ENCODE results near the gene TLR3.
A peak's percentile ranks its signal among the peaks of the same experiment; 100 is the strongest.
"Not testable (repeated sequence)": the region's sequence is repeated elsewhere in the genome, so short reads cannot be mapped to it uniquely, and the experiment has no call there.

TLR3 gene
- total RNA-seq: 1.2 to 5.9 (median 3.4) reads per million in 17 experiments

DNA sequence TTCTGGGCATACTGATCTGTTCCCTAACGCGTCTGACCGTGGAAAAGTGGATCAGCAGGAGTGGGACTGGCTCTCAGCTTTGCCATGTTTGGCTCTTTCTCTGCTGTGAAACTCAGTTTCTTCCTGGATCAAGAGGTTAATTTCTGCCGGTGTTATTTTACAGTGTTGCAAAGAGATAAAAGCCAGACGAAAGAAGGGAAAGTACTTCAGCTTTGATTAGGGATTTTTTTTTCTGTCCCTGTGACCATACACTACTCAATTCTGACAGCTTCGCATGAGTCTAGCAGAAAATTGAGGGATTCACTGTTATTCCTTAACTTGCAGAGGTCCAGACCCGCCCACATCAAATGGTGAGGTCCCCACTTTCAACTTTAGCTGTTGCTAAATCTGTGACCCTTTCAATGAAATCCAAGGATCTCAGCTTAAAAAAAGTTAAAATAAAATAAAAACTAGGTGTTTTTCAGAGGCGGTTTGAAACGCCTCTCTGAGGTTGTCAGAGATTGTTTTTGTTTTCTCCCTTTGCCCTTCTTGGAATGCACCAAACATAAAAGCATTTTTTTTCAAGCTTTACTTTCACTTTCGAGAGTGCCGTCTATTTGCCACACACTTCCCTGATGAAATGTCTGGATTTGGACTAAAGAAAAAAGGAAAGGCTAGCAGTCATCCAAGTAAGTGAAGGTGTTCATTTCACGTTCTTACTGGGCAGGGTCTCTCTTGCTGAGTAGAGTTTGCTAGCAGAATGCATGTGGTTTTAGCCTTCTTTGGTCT is at the start of gene TLR3:
Gene TLR3 (plus strand): TSS at position 576 of the 768 bp plus-strand sequence. CDS start 7,464 bp downstream, outside the sequence.
- DNase-seq: peak; percentile 27 to 63 (median 40)

DNA sequence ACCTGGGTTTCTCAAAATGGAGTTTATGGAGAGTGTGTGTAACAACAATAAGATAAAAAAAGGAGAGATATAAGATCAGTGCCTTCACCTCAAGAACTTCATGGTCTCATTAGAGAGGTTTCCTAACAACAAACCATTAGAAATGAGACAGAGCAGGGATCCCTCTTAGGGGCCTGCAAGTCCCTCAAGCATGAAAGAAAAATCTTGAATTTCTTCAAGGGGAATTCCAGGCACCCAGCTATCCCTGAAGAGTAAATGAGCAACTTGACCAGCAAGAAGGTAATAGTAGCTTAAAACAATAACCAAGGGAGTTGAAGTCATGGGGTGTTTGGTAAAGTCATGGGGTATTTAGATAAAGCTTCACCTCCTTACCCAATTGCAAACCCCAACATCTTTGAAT is 49.7 kb upstream of the TLR3 start:
- no peak for DNase-seq

DNA sequence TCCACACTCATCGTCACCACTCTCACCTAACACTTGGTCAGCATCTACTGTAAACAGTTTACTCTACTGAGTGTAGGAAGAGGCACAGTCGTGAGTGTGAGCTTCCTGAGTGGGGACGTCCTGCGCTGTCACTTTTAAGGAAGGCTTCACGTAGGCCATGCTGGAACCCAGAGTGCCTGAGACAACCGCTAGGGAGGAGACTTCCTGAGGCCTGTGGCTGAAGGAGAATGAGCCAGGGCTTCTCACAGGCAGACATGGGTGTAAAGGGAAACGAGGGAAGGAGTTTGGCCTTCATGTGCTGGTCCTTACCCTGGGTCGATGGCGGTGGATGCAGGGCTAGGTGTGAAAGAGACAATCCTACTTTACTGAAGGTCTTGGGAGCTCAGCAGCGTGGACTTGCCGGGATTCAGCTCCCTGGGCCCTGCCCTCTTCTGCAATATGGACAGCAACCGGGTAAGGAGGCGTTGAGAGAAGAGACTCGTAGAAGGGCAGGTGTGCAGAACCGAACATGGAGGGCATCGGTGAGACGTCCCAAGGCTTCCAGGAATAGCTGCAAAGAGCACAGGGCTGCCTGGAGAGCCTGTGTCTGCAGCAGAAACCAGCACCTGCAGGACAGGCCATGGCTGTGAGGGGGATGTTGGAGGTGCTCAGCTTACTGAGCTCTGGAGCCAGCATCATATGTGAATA is 48.7 kb upstream of the TLR3 start:
- DNase-seq: no peak

DNA sequence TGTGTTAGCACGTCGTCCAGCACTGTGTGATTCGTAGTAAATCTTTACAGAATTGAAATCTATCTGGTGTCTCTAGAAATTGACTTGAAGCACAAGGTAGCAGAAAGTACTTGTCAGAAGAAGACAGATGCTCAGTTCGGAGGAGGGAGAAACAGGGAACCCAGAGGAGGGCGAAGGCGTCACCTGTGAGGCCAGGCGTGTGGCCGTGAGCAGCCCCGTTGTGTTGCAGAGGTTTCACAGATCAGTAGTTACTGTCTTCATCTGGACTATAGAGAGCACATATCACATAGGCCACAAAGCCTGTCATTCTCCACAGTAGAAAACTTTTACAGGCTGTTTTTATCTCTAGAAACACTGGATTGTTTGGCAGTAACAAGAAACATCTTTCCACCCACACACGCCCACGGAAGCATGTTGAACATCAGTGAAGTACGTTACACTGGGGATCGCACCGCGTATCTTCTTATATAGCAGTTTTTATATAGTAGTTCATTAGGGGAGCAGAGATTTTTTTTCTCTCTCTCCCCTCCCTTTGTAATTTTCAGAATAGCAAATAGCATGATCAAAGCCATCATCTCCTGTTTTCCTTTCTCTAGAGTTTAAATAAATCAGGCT is 48.1 kb upstream of the TLR3 start:
- DNase-seq: no peak

DNA sequence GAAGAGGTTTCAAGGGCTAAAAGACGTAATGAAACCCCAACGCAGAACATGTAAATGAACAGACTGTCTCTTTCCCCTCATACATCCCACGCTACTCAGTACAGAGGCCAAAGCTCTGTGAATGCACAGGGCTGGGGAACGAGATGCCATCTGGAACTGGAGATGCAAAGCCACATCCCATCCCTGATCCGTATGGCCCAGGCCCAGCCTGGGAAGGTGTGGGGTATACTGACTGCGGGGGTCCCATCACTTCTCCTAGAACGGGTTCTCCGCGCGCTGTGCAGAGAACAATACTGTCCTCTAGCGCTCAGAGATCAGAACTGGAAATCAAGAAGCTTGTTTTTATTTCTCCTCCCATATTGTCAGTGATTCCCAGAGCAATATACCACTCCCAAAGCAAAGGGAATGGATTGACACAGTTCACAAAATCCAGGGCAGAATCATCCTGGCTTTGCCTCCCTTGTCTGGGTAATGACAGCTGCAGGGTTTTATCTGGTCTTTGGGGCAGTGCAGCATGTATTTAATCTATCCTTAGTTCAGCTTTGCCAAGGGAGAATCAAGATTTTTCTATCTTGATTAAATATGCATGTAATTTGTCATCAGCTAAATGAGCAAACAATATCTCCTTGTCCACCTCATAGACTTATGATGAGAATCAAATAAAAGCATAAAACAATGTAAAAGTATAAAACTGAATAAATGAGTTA is 47.3 kb upstream of the TLR3 start:
- peak; percentile 3 to 26 (median 12) for DNase-seq

DNA sequence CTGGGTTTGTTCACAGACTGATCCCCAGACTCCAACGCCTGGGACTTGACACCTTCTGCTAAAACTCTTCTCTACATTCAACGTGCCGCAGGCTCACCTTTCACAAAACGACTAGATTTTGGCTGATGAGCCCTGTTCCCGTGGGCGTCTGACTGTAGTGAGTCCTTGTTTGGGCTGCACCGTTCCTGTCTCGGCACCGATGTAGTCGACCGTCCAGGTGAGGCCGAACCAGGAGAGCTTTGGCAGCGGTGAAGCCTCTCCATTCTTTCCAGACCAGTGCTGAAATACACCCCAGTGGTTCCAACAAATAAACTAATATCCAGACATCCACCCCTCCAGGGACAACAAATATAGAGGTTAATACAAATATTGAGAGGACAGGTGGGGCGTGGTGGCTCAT is 45.0 kb upstream of the TLR3 start:
- no peak for DNase-seq

DNA sequence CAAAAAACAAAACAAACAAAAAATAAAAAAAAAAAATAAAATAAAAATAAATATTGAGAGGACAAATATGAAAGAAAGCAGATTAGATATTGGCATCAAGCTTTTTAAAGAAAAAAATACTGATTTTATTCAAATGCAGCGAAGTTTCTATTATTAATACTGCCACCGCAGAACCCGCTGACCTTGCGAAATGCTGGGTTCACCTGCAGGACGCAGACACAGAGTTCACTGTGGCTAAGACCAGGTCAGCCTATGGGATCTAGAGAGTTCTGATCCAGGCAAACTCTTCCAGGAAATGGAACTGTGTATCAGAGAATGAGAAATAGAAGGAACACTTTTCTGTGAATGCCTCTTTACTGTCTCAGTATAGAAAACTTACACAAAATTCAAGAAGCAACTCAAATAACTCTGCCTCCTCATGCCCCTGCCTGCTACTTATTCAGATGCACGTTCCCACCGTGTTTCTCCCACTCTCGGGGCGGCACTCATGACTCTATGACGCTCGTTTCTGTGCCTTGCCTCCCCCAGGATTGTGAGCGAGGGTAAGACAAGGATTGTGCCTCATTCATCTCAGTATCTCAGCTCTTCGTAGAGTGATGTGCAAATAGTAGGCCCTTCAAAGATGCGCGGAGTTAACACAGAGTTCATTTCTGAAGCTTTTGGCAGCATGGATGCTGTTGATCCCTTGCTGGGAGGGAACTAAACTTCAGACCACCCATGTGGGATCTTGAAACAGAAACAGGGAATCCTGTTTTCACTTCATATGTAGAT is 44.1 kb upstream of the TLR3 start:
- no peak for DNase-seq

DNA sequence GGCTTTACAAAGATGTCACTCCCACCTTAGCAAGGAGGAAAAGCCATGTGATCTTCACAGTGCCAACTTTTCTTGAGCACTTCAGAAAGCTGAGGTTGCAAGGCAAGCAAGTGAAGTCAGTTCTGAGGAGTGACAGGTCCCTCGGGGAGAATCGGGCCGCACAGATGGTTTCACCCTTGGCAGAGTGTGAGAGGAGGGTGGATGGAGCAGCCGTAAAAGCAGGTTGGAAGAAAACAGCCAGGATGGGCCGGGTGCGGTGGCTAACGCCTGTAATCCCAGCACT is 43.6 kb upstream of the TLR3 start:
- DNase-seq: no peak

DNA sequence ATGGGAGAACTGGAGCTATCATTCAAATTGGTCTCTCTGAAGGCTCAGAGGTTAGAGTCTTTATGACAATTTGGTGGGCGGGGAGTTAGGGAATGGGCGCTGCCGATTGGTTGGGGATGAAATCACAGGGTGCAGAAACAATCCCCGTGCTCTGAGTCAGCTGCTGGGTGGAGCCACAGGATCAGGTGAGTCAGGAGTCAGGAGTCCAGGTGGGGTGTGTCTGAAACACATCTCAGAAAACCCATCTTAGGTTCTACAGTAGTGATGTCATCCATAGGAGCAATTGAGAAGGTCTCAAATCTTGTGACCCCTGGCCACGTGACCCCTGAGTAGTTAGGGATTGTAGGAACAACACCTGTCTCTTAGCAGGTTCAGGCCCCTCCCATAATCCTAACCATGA is 41.6 kb upstream of the TLR3 start:
- DNase-seq: no peak

DNA sequence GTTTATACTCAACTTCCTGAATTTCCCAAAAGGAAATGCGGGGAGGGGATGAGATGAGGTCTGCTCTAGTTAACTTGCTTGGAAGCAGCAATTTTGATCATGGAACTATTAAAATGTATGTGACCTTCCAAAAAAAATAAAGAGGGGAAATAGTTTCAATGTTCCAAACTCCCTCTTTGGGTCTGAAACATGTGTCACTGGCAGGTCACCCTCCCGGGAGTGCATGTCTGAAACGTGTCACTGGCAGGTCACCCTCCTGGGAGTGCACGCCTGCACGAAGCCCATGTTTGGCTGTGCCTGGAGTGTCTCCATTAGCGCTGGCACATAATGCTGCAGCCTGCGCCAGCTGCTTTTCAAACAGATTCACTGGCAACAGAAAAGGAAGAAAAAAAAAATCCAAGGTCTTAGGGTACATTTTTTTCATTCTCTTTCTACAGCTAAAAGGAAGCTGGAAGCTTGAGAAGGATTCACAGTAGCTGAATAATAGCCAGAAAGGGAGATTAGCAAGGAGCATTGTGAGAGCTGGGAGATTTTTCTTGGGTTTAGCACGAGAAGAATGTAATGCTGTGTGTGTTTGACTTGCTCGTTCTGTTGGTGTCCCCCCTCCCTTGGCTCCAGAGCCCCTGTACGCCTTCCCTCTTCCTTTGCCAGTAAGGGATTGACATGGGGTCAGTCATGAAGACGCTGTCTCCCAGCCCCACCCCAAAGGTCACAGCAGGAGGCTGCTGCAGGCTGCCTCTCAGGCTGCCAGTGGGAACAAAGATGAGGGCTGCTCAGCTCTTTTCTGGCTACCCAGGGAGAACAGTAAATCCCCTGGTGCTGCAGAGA is 39.2 kb upstream of the TLR3 start:
- no peak for DNase-seq

DNA sequence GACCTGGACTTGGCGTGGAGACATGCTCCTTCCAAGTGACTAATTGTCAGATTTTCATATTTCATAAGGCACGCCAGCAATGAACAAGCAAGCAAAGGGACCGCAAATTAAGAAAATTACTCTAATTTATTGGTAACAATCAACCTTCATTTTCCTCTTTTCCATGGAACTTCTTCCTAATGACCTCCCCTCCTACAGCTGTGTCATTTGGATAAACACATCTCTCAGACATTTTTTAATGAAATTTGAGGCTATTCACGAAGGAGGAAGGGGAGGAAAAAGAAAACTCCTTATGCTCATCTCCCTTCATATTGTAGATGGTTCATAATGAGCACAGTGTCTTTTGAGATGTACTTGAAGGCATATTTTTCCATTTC is 38.6 kb upstream of the TLR3 start:
- DNase-seq: no peak

DNA sequence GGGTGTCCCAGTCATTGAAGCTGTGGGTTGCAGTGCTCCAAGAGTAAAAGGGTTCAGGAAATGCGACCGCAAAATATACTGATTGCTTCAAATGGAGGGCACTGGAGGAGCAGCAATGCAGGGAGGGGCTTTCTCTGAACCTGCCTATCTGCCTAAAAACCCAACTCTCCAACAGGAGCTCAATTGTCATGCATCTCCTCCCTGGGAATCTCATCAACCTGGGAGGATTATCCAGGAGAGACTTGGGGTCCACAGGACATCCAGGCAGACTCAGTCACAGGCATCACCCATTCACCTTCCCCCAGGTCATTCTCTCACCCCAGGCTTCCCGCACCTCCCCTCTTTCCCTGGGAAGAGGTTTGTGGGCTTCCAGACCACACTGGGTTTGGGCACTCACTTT is 38.2 kb upstream of the TLR3 start:
- DNase-seq: no peak

DNA sequence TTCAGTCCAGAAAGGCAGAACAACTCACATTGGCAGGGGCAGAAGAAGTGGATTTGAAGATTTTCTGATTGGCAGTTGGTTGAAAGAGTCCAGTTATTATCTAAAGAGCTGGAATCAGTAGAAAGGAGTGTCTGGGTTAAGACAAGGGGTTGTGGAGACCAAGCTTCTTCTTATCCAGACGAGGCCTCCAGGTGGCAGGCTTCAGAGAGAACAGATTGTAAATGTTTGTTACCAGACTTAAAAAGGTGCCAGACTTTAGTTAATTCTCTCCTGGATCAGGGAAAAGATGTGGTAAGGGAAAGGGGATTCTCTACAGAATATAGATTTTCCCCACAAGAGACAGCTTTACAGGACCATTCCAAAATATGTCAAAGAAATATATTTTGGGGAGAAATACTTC is 36.7 kb upstream of the TLR3 start:
- DNase-seq: no peak

DNA sequence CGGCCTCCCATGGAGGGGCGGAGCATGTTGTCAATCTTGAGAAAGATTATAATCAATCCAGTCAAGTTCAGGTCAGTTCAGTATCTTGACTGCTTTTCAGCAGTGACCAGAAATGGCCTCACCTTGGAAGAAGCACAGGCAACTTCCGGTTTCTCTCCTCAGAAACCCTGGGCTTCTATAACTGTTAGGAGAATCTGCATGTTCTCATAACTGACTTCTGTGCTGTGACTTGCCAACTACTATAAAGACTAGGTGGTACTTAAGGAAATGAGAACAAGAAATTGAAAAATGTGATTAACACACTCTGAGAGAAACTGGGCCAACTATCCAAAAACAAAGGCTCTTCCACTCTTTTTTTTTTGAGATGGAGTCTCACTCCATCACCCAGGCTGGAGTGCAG is 35.9 kb upstream of the TLR3 start:
- DNase-seq: no peak

DNA sequence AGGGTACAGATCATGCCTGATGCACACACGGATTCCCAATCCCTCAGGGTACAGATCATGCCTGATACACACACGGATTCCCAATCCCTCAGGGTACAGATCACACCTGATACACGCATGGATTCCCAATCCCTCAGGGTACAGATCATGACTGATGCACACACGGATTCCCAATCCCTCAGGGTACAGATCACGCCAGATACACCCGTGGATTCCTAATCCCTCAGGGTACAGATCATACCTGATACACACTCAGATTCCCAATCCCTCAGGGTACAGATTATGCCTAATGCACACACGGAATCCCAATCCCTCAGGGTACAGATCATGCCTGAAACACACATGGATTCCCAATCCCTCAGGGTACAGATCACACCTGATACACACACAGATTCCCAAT is 34.3 kb upstream of the TLR3 start:
- not testable (repeated sequence) for DNase-seq

DNA sequence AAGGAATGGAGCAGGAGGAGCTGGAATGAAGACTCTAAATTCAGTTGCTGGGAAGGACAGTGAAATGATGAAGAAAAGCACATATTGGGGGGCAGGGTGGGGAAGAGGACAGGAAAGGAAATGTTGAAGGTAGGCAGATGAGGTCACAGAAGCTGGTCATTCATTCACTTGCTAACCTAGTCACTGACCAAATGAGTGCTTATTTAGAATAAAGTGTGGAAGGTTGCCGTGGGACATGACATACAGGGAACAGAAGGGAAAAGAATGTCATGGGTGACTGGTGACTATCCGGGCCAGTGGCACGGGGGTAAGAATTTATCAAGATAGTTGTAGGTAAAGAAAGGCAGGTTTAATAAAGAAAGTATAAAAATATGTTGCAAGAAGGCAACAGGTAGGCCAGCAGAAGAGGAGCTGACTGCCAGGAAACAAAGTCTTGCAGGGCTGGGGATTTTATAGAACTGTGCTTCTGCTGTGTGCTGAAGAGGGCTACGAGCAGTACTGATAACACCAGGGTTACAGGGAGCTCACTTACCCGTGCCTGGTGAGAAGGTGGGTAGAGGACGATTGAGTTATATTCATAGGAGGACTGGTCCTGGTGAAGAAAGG is 31.9 kb upstream of the TLR3 start:
- no peak for DNase-seq

DNA sequence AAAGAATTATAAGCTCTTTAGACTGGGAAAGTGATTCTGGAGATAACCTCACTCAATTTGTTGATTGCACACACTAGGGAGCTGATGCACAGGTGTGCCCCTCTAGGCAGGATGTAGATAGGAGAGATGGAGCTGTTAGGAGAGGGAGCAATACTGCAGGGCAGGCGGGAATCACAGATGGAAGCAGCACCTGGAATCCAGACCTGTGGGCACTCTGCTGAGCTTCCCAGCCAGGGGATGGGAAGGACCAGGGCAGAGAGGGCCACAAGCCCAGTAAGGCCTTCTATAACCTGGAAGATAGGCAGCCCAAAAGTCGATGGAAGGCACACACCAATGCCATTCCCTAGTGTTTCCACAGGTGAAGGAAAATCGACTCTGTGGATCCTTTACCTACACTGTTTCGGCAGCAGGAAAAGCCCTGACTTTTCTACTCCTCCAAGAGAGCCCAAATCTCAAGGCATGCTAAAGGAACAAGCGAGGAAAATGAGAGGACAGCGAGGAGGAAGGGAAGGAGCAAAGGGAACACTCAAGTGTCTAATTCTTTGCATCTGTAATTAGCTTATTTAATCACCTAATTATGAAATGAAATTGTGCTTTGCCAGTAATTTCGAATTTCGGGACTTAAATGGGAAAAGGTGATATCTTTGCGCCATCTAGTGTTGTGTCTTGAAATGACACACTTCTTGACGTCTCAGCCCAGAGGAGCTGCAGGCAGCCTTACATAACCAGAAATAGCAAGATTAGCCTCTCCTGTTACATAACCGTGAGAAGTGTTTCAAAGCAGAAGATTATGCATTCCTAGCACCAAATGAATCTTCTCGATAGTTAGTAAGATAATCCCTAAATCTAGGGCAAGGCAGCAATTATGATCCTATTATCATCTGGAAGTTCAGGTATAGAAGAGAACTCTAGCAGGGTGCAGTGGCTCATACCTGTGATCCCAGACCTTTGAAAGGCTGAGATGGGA is 31.0 kb upstream of the TLR3 start:
- DNase-seq: peak; percentile 76 to 81 (median 78)

DNA sequence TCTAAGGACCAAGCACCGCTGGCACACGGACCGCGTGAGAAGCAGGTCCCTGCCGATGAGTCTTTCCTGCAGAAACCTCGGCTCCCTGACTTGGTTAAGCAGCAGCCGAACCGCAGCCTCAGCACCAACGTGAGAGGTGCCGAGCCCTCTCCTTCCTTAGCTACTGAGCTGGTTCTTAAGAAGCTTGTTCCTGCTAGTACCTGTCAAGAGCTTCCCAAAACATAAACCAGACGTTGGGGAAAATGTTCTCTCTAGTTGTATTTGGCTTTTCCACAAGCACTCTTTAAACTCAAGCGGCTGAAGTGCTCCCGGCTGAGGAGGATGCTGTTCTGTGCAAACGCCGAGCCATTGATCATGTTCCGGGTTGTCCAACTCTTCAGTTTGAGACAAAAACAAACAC is 29.3 kb upstream of the TLR3 start:
- DNase-seq: no peak

DNA sequence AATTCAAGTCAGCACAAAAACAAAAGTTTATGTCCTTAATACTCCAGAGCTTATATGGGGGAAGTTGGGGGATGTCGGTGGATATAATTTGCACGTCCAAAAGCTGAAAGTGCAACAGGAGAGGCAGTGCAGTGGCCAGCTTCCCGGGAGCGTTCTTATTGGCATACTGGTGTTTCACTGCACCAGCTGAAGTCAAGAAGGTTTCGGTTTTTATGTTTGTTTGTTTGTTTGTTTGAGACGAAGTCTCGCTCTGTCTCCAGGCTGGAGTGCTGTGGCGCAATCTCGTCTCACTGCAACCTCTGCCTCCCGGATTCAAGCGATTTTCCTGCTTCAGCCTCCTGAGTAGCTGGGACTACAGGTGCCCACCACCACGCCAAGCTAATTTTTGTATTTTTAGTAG is 28.6 kb upstream of the TLR3 start:
- DNase-seq: no peak

DNA sequence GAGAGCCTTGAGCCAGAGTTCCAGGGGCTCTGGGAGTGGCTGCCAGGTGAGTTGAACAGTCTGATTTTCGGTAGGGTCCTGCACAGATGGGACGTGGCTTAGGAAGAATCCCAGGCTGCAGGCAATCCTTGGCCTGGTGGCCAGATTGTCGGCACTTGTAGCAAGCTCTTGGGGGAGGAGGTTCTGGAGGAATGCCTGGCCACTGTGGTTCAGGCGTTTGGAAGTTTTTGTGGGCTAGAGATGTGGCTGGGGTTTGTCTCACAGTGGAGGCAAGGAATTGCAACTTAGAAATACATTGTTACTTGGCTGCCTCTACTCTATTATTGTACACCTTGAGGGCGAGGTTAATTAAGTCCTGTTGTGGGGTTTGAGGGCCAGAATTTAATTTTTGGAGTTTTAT is 21.5 kb upstream of the TLR3 start:
- not testable (repeated sequence) for DNase-seq

All from suppressor macrophage (primary cell).